ENCODE measurements around the gene GAS2L2. TPM values are rescaled to one million over a fixed set of nuclear protein-coding genes. Genes with fewer than 3 reads are reported as not detected.
A peak's percentile ranks its signal among the peaks of the same experiment; 100 is the strongest.

GAS2L2 gene
- total and polyA plus RNA-seq, 2 experiments from 2014 or later, result not detected

GRCh38 chr17:35731917-35732805 lies 20.9 kb downstream of the GAS2L2 start:
- 16% methylated on average over 22 of the region's 47 CpGs for WGBS (ENCODE audit: low lambda C conversion rate, missing lambda C conversion rate)
- no peak for DNase-seq (ENCODE audit: low spot score)

GRCh38 chr17:35731239-35731916 lies 21.7 kb downstream of the GAS2L2 start, which contains the start of gene RASL10B:
RASL10B (plus strand) TSS chr17:35731639; CDS start chr17:35735185, 3,546 bp downstream.
- no peaks in the 10 kb centered on the region for H3K9me2 ChIP-seq (replicated peaks; ENCODE audit: insufficient read depth)
- peak; percentile 70 for DNase-seq (ENCODE audit: low spot score)
- H3K27ac ChIP-seq, result no peak within 1 kb of the TSS
- H3K4me2 ChIP-seq, result peak within 1 kb of the TSS; percentile 96
- no peaks in the 10 kb centered on the region for H4K20me1 ChIP-seq (ENCODE audit: insufficient read depth, poor library complexity, severe bottlenecking)
- H3K27me3 ChIP-seq, result no peaks in the 10 kb centered on the region
- H3K9me3 ChIP-seq (ENCODE audit: low read depth), result no peaks in the 10 kb centered on the region
- H2AFZ ChIP-seq, result peak within 1 kb of the TSS; percentile 84
- H3K79me2 ChIP-seq, result no peaks in the 10 kb centered on the region
- H3K36me3 ChIP-seq (replicated peaks; ENCODE audit: insufficient read depth, low read depth), result no peaks in the 10 kb centered on the region
- 10% methylated on average over 13 of the region's 44 CpGs for WGBS (ENCODE audit: low lambda C conversion rate, missing lambda C conversion rate)
- peaks cover 20% of the 10 kb centered on the region for H3K4me1 ChIP-seq (ENCODE audit: insufficient read depth)
- H3K4me3 ChIP-seq, result peak within 1 kb of the TSS; percentile 89
- no peak for TF ChIP-seq EZH2phosphoT487 (IDR thresholded peaks at IDR 0.05; ENCODE audit: low read depth, severe bottlenecking, unreplicated experiment)
- TF ChIP-seq EZH2 (IDR thresholded peaks at IDR 0.05; ENCODE audit: borderline replicate concordance), result no peak
- TF ChIP-seq CTCF (IDR thresholded peaks at IDR 0.05; ENCODE audit: poor library complexity), result no peak

More at GRCh38 chr17:35731917-35732805, 20.9 kb downstream of the GAS2L2 start:
- Histone ChIP-seq H3K27me3 (no peaks in the 10 kb centered on the region), H2AFZ (peak overlapping the region; percentile 84), H3K4me2 (peak overlapping the region; percentile 96), H3K79me2 (no peaks in the 10 kb centered on the region), H3K9me2 (replicated peaks; ENCODE audit: insufficient read depth) (no peaks in the 10 kb centered on the region), H3K27ac (no peak overlapping the region), H3K9me3 (ENCODE audit: low read depth) (no peaks in the 10 kb centered on the region), H4K20me1 (ENCODE audit: insufficient read depth, poor library complexity, severe bottlenecking) (no peaks in the 10 kb centered on the region), H3K4me1 (ENCODE audit: insufficient read depth) (peaks cover 12% of the 10 kb centered on the region), H3K4me3 (peak overlapping the region; percentile 89), H3K36me3 (replicated peaks; ENCODE audit: insufficient read depth, low read depth) (no peaks in the 10 kb centered on the region)
- no peak for TF ChIP-seq CTCF (IDR thresholded peaks at IDR 0.05; ENCODE audit: poor library complexity)
- no peak for TF ChIP-seq EZH2 (IDR thresholded peaks at IDR 0.05; ENCODE audit: borderline replicate concordance)
- TF ChIP-seq EZH2phosphoT487 (IDR thresholded peaks at IDR 0.05; ENCODE audit: low read depth, severe bottlenecking, unreplicated experiment), result no peak

GRCh38 chr17:35730400-35731005 lies 22.5 kb downstream of the GAS2L2 start:
- H3K4me1 ChIP-seq (ENCODE audit: insufficient read depth), result peaks cover 29% of the 10 kb centered on the region
- no peaks in the 10 kb centered on the region for H3K27me3 ChIP-seq
- H4K20me1 ChIP-seq (ENCODE audit: insufficient read depth, poor library complexity, severe bottlenecking), result no peaks in the 10 kb centered on the region
- TF ChIP-seq CTCF (IDR thresholded peaks at IDR 0.05; ENCODE audit: poor library complexity) (no peak), EZH2 (IDR thresholded peaks at IDR 0.05; ENCODE audit: borderline replicate concordance) (no peak), EZH2phosphoT487 (IDR thresholded peaks at IDR 0.05; ENCODE audit: low read depth, severe bottlenecking, unreplicated experiment) (no peak)
- H3K27ac ChIP-seq, result no peak overlapping the region
- no peaks in the 10 kb centered on the region for H3K9me3 ChIP-seq (ENCODE audit: low read depth)
- no peaks in the 10 kb centered on the region for H3K79me2 ChIP-seq
- 77% methylated on average over 10 of the region's 10 CpGs for WGBS (ENCODE audit: low lambda C conversion rate, missing lambda C conversion rate)
- H3K9me2 ChIP-seq (replicated peaks; ENCODE audit: insufficient read depth), result no peaks in the 10 kb centered on the region
- no peaks in the 10 kb centered on the region for H3K36me3 ChIP-seq (replicated peaks; ENCODE audit: insufficient read depth, low read depth)
- no peak for DNase-seq (ENCODE audit: low spot score)
- no peak overlapping the region for H2AFZ ChIP-seq
- H3K4me2 ChIP-seq, result peak overlapping the region; percentile 96
- H3K4me3 ChIP-seq, result no peak overlapping the region

Measured in hepatocyte (in vitro differentiated cells).